Medulla oblongata (tissue), 1 donor: ENCODE measurements around the gene DKK1.
"Not testable (repeated sequence)": the region's sequence is repeated elsewhere in the genome, so short reads cannot be mapped to it uniquely, and the experiment has no call there.

Source experiments
- DNase-seq: peaks from one replicate; pipeline ENCODE4 v3.0.0-alpha.2; 2015; ENCODE audit errors: extremely low spot score

The DKK1 gene

GRCh38 chr10:52318136-52318701, 4.1 kb downstream of the DKK1 start:
- peak; percentile 18 for DNase-seq

GRCh38 chr10:52318822-52319464, 4.9 kb downstream of the DKK1 start:
- DNase-seq: no peak

GRCh38 chr10:52319926-52320325, 5.8 kb downstream of the DKK1 start:
- no peak for DNase-seq

- DNase-seq: no peak
Measured at GRCh38 chr10:52322323-52322722, 8.2 kb downstream of the DKK1 start.

- DNase-seq: no peak
Measured at GRCh38 chr10:52322936-52323335, 8.9 kb downstream of the DKK1 start.

GRCh38 chr10:52326382-52326781, 12.3 kb downstream of the DKK1 start:
- DNase-seq: no peak

GRCh38 chr10:52331638-52332364, 17.7 kb downstream of the DKK1 start:
- DNase-seq: no peak

GRCh38 chr10:52332815-52333214, 18.7 kb downstream of the DKK1 start:
- no peak for DNase-seq

- DNase-seq: no peak
Measured at GRCh38 chr10:52334595-52334994, 20.5 kb downstream of the DKK1 start.

- no peak for DNase-seq
Measured at GRCh38 chr10:52335665-52336064, 21.6 kb downstream of the DKK1 start.

- DNase-seq: no peak
Measured at GRCh38 chr10:52337225-52337624, 23.1 kb downstream of the DKK1 start.

- no peak for DNase-seq
Measured at GRCh38 chr10:52343439-52343838, 29.4 kb downstream of the DKK1 start.

GRCh38 chr10:52346394-52347326, 32.6 kb downstream of the DKK1 start:
- DNase-seq: no peak

GRCh38 chr10:52347327-52347667, 33.2 kb downstream of the DKK1 start:
- no peak for DNase-seq

- no peak for DNase-seq
Measured at GRCh38 chr10:52348037-52348564, 34.0 kb downstream of the DKK1 start.

GRCh38 chr10:52351914-52352330, 37.8 kb downstream of the DKK1 start:
- no peak for DNase-seq

GRCh38 chr10:52353205-52353604, 39.1 kb downstream of the DKK1 start:
- no peak for DNase-seq

- DNase-seq: no peak
Measured at GRCh38 chr10:52353960-52354394, 39.9 kb downstream of the DKK1 start.

- DNase-seq: no peak
Measured at GRCh38 chr10:52357971-52358370, 43.9 kb downstream of the DKK1 start.

- DNase-seq: no peak
Measured at GRCh38 chr10:52359441-52359840, 45.4 kb downstream of the DKK1 start.

GRCh38 chr10:52365547-52366432, 51.7 kb downstream of the DKK1 start:
- DNase-seq: not testable (repeated sequence)
